HG02642 (cell line): Measurements from ENCODE around the gene SOX18.

Experiments used
- ATAC-seq: cut with Tn5 transposase; IDR thresholded peaks from one replicate; pipeline ENCODE4 v1.9.1; 2021; ENCODE audit warnings: mild to moderate bottlenecking; ENCODE audit not compliant: unreplicated experiment, poor library complexity

SOX18 gene

GRCh38 chr20:64069209-64069613 lies 19.8 kb upstream of the SOX18 start:
- no peak for ATAC-seq

GRCh38 chr20:64068386-64069208 lies 19.2 kb upstream of the SOX18 start:
- ATAC-seq: no peak

GRCh38 chr20:64067733-64068307 lies 18.4 kb upstream of the SOX18 start:
- ATAC-seq: no peak

- no peak for ATAC-seq
Observed at GRCh38 chr20:64067005-64067632, 17.7 kb upstream of the SOX18 start.

GRCh38 chr20:64065974-64066343 lies 16.5 kb upstream of the SOX18 start:
- ATAC-seq: no peak

GRCh38 chr20:64065062-64065973 lies 15.9 kb upstream of the SOX18 start:
- no peak for ATAC-seq

GRCh38 chr20:64064145-64064698 lies 14.8 kb upstream of the SOX18 start:
- no peak for ATAC-seq

- no peak for ATAC-seq
Observed at GRCh38 chr20:64063389-64064144, 14.1 kb upstream of the SOX18 start.

- ATAC-seq: peak; percentile 84
Observed at GRCh38 chr20:64062596-64063388, 13.4 kb upstream of the SOX18 start, which contains the start of gene TCEA2. TSS of gene TCEA2 (plus strand) at chr20:64063198. CDS start at chr20:64063313, 115 bp downstream.

- ATAC-seq: no peak
Observed at GRCh38 chr20:64062276-64062595, 12.8 kb upstream of the SOX18 start.

GRCh38 chr20:64058536-64058935 lies 9.1 kb upstream of the SOX18 start:
- ATAC-seq: no peak

GRCh38 chr20:64057628-64058498 lies 8.4 kb upstream of the SOX18 start:
- no peak for ATAC-seq

- no peak for ATAC-seq
Observed at GRCh38 chr20:64056889-64057627, 7.6 kb upstream of the SOX18 start.

GRCh38 chr20:64056639-64056888 lies 7.1 kb upstream of the SOX18 start:
- ATAC-seq: no peak

- no peak for ATAC-seq
Observed at GRCh38 chr20:64055893-64056638, 6.6 kb upstream of the SOX18 start.

- ATAC-seq: no peak
Observed at GRCh38 chr20:64055396-64055892, 6.0 kb upstream of the SOX18 start.
